K562 (cell line): ENCODE measurements around the gene SMIM7. TPM values are rescaled to one million over a fixed set of nuclear protein-coding genes. Genes with fewer than 3 reads are reported as not detected.

Experiments used
- CBX1 ChIP-seq: sonication (generic); IDR thresholded peaks from 2 replicates; pipeline ENCODE4 v1.6.1; 2016; ENCODE audit warnings: antibody characterized with exemption, low read depth, mild to moderate bottlenecking
- LEF1 ChIP-seq: fragments of 450-650 bp; IDR thresholded peaks from 2 replicates; pipeline ENCODE4 v1.6.1; 2016; ENCODE audit warnings: mild to moderate bottlenecking
- MBD2 ChIP-seq: sonication (generic); IDR thresholded peaks from 2 replicates; pipeline ENCODE4 v1.6.1; 2016; ENCODE audit warnings: low read depth, borderline replicate concordance
- PHF8 ChIP-seq: fragments of 200-600 bp; sonication (generic); IDR thresholded peaks from 2 replicates; pipeline ENCODE4 v1.6.1; 2012; ENCODE audit warnings: mixed run types, mild to moderate bottlenecking, inconsistent platforms, low read length, moderate library complexity, borderline replicate concordance
- SAP30 ChIP-seq: fragments of 200-600 bp; sonication (generic); IDR thresholded peaks from 2 replicates; pipeline ENCODE4 v1.6.1; 2012; ENCODE audit warnings: borderline replicate concordance, low read depth, mild to moderate bottlenecking, moderate library complexity, low read length, control low read depth, inconsistent platforms; ENCODE audit not compliant: insufficient read depth, poor library complexity, severe bottlenecking
- SPI1 ChIP-seq: IDR thresholded peaks from 2 replicates; pipeline ENCODE4 v1.6.1; 2011; ENCODE audit warnings: low read depth, low read length, control low read depth, borderline replicate concordance
- ZBTB8A ChIP-seq: fragments of 450-650 bp; IDR thresholded peaks from 2 replicates; pipeline ENCODE4 v1.6.1; 2018; ENCODE audit warnings: mild to moderate bottlenecking, moderate library complexity; ENCODE audit not compliant: partially characterized antibody
- polyA plus RNA-seq, 8 experiments: library from polyadenylated mRNA; depleted of rRNA in 4 of 8; stranded (reverse) in 5 of 8; unstranded in 3 of 8; fragments of >200 nt; fragmentation: Nextera tagmentation in 2 of 8; fragmentation: Illumina TruSeq in 1 of 8; extraction: Ambion mirVana in 2 of 8; extraction: Trizol in 1 of 8; gene quantifications; 2 replicates each; pipeline versions ENCODE4 v1.2.1 to v1.2.3, GENCODE V29; 2011 to 2014; ENCODE audit warnings: inconsistent platforms in 1 of 8, missing spikeins in 1 of 8
- total RNA-seq, 7 experiments: library from RNA; depleted of rRNA in 6 of 7; stranded (reverse); fragments of >200 nt in 6 of 7; fragmentation: Illumina TruSeq in 2 of 7; extraction: Trizol in 2 of 7; gene quantifications; 2 replicates each; pipeline versions ENCODE4 v1.2.1 to v1.2.3, GENCODE V29; 2011 to 2021; ENCODE audit warnings: low replicate concordance in 1 of 7
- TF ChIP-seq, protein P1 (sequence below): sonication (generic); IDR thresholded peaks from 2 replicates; pipeline ENCODE4 v1.6.1; 2016
- TF ChIP-seq, protein P2 (sequence below): fragments of 250-450 bp; sonication (Bioruptor Pico); IDR thresholded peaks from 2 replicates; pipeline ENCODE4 v1.8.0; 2022; ENCODE audit warnings: inconsistent platforms
- TF ChIP-seq, protein P3 (sequence below): fragments of 450-650 bp; conservative IDR thresholded peaks from 2 replicates; pipeline ENCODE4 v1.6.1; 2016; ENCODE audit warnings: missing genetic modification characterization, low read depth, mild to moderate bottlenecking, control low read depth, missing compliant biosample characterization
- TF ChIP-seq, protein P4 (sequence below): fragments of 250-450 bp; sonication (Bioruptor Pico); IDR thresholded peaks from 2 replicates; pipeline ENCODE4 v1.8.0; 2022; ENCODE audit warnings: moderate library complexity, mild to moderate bottlenecking, inconsistent platforms

The SMIM7 gene
- total and polyA plus RNA-seq, 9 of the 15 experiments (the other 6 are each of a cell fraction or from before 2014, with no cell fraction given) = 55.3 to 265 (median 107) TPM

DNA sequence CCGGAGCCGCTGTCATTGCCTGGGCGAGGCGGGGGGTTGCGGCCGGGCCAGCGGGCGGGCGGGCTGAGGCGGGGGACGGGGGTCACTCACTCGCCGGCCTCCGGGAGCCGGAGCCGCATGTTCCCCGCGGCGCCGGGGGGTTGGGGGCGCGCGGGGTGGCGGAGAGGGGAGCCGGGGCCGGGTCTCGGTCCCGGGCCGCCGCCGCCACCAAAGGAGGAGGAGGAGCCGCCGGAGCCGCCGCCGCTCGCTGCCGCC, 32.1 kb downstream of the SMIM7 start (continued):
- TF ChIP-seq, protein P1, sequence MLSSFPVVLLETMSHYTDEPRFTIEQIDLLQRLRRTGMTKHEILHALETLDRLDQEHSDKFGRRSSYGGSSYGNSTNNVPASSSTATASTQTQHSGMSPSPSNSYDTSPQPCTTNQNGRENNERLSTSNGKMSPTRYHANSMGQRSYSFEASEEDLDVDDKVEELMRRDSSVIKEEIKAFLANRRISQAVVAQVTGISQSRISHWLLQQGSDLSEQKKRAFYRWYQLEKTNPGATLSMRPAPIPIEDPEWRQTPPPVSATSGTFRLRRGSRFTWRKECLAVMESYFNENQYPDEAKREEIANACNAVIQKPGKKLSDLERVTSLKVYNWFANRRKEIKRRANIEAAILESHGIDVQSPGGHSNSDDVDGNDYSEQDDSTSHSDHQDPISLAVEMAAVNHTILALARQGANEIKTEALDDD = no peak
- TF ChIP-seq CBX1 (0 out of 2 replicates have a peak, but pooled peaks have one; percentile 4), PHF8 (peak; percentile 33; the same call in 1 of the 2 replicates), ZBTB8A (no peak), SPI1 (no peak), MBD2 (0 out of 2 replicates have a peak, but pooled peaks have one; percentile 21), SAP30 (no peak), LEF1 (no peak)
- TF ChIP-seq, protein P2, sequence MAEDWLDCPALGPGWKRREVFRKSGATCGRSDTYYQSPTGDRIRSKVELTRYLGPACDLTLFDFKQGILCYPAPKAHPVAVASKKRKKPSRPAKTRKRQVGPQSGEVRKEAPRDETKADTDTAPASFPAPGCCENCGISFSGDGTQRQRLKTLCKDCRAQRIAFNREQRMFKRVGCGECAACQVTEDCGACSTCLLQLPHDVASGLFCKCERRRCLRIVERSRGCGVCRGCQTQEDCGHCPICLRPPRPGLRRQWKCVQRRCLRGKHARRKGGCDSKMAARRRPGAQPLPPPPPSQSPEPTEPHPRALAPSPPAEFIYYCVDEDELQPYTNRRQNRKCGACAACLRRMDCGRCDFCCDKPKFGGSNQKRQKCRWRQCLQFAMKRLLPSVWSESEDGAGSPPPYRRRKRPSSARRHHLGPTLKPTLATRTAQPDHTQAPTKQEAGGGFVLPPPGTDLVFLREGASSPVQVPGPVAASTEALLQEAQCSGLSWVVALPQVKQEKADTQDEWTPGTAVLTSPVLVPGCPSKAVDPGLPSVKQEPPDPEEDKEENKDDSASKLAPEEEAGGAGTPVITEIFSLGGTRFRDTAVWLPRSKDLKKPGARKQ (CRISPR knock-in tag) = no peak
- TF ChIP-seq, protein P3, sequence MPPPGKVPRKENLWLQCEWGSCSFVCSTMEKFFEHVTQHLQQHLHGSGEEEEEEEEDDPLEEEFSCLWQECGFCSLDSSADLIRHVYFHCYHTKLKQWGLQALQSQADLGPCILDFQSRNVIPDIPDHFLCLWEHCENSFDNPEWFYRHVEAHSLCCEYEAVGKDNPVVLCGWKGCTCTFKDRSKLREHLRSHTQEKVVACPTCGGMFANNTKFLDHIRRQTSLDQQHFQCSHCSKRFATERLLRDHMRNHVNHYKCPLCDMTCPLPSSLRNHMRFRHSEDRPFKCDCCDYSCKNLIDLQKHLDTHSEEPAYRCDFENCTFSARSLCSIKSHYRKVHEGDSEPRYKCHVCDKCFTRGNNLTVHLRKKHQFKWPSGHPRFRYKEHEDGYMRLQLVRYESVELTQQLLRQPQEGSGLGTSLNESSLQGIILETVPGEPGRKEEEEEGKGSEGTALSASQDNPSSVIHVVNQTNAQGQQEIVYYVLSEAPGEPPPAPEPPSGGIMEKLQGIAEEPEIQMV (tag) = no peak
- TF ChIP-seq, protein P4, sequence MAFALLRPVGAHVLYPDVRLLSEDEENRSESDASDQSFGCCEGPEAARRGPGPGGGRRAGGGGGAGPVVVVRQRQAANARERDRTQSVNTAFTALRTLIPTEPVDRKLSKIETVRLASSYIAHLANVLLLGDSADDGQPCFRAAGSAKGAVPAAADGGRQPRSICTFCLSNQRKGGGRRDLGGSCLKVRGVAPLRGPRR (CRISPR knock-in tag) = no peak
